Suppressor macrophage treated with lipopolysaccharide for 1 hour (primary cell): ENCODE measurements around the gene ZBTB1.

Experiments used
- DNase-seq, 3 donors: peaks; one replicate each; pipeline ENCODE4 v3.0.0-alpha.2; 2020 to 2022

The ZBTB1 gene

GRCh38 chr14:64572386-64573104 is 68.0 kb downstream of the ZBTB1 start:
- no peak for DNase-seq

GRCh38 chr14:64573109-64573508 is 68.5 kb downstream of the ZBTB1 start:
- DNase-seq, result no peak
